ENCODE results near the gene SLC25A23.

DNA sequence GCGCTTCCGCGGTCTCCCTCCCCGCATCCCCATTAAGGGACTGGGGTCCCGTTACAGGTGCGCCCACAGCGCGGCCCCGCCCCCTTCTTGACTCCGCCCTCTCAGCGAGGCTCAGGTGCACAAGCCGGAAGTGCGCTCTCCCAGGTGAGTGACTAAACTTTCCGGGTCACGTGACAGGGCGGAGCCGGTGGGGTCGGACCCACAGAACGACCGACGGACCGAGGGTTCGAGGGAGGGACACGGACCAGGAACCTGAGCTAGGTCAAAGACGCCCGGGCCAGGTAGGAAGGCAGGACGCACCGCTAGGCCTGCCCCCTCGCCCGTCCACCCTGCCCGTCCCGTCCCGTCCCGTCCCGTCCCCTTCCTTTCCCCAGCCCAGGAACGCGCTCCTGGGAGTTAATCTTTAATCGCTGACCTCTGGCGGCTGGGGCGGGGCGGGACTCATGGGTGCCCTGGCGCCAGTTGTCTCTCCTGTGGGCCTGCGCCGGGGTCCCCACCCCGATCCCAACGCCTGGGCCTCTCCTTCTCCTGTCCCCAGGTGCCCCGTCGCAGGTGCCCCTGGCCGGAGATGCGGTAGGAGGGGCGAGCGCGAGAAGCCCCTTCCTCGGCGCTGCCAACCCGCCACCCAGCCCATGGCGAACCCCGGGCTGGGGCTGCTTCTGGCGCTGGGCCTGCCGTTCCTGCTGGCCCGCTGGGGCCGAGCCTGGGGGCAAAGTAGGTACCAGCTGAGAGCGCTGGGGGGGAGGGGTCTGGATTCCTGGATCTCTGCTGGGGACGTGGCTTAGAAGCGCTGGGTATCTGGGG, 4.7 kb upstream of the SLC25A23 start, which contains the start of gene CRB3:
- TF ChIP-seq, protein P1, sequence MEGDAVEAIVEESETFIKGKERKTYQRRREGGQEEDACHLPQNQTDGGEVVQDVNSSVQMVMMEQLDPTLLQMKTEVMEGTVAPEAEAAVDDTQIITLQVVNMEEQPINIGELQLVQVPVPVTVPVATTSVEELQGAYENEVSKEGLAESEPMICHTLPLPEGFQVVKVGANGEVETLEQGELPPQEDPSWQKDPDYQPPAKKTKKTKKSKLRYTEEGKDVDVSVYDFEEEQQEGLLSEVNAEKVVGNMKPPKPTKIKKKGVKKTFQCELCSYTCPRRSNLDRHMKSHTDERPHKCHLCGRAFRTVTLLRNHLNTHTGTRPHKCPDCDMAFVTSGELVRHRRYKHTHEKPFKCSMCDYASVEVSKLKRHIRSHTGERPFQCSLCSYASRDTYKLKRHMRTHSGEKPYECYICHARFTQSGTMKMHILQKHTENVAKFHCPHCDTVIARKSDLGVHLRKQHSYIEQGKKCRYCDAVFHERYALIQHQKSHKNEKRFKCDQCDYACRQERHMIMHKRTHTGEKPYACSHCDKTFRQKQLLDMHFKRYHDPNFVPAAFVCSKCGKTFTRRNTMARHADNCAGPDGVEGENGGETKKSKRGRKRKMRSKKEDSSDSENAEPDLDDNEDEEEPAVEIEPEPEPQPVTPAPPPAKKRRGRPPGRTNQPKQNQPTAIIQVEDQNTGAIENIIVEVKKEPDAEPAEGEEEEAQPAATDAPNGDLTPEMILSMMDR (IDR thresholded peaks at IDR 0.05; ENCODE audit: poor library complexity), result no peak
- no peak for TF ChIP-seq EZH2 (IDR thresholded peaks at IDR 0.05; ENCODE audit: borderline replicate concordance)
- no peak for TF ChIP-seq EZH2phosphoT487 (IDR thresholded peaks at IDR 0.05; ENCODE audit: low read depth, severe bottlenecking, unreplicated experiment)
